NCI-H748 (cell line): ENCODE results near the gene MCAT.
A peak's percentile ranks its signal among the peaks of the same experiment; 100 is the strongest.

Source experiments
- DNase-seq: peaks from one replicate; lab custom pipeline; 2025; ENCODE audit not compliant: unreplicated experiment; lab: John Stamatoyannopoulos, UW

The MCAT gene

GRCh38 chr22:43094085-43094484 lies 49.1 kb downstream of the MCAT start:
- DNase-seq: peak; percentile 31

- no peak for DNase-seq
Observed at GRCh38 chr22:43092085-43092484, 51.1 kb downstream of the MCAT start.

GRCh38 chr22:43090130-43090789 lies 52.9 kb downstream of the MCAT start:
- peak; percentile 71 for DNase-seq

- peak; percentile 97 for DNase-seq
Observed at GRCh38 chr22:43088984-43089717, 54.0 kb downstream of the MCAT start, which contains the start of gene TTLL1. TSS of gene TTLL1 (minus strand) at chr22:43089391. CDS start at chr22:43075586, 13,805 bp downstream.

- peak; percentile 67 for DNase-seq
Observed at GRCh38 chr22:43088627-43088983, 54.6 kb downstream of the MCAT start.

GRCh38 chr22:43085658-43086606 lies 57.3 kb downstream of the MCAT start:
- DNase-seq: peak; percentile 21
